Endothelial cell of umbilical vein (primary cell): ENCODE results near the gene PPTC7. TPM values are rescaled to one million over a fixed set of nuclear protein-coding genes. Genes with fewer than 3 reads are reported as not detected.

ENCODE experiments used
- BruUV-seq: library from RNA; stranded (reverse); fragments of 400-500 nt; replicated peaks from 2 replicates; lab custom pipeline; 2021; lab: Mats Ljungman, UMichigan
- CTCF ChIA-PET: fragments of 300-600, 350-600 bp; sonication (Branson Sonifier 250); formaldehyde crosslinking; loops from one replicate; lab custom pipeline; 2021; ENCODE audit warnings: antibody characterized with exemption, inconsistent platforms; lab: Charles Lee
- POLR2A ChIA-PET: fragments of 300-600, 350-600 bp; sonication (Branson Sonifier 250); formaldehyde crosslinking; loops from one replicate; lab custom pipeline; 2021; ENCODE audit warnings: antibody characterized with exemption, inconsistent platforms; lab: Charles Lee
- DNase-seq: peaks from one replicate; pipeline ENCODE4 v3.0.0-alpha.2; 2011; ENCODE audit warnings: low read depth, low spot score
- FAIRE-seq: peaks from 2 replicates; lab custom pipeline; 2011; peaks lifted over from hg19 to GRCh38; lab: Jason Lieb, UNC
- H2AFZ ChIP-seq: 2 replicates; pipeline ENCODE4 v1.6.0; 2012; ENCODE audit warnings: low read depth, low read length, control low read depth, inconsistent platforms
- H3K27ac ChIP-seq: 2 replicates; pipeline ENCODE4 v1.5.1; 2011; ENCODE audit warnings: low read depth, mild to moderate bottlenecking, control low read depth, low read length, moderate library complexity; ENCODE audit not compliant: insufficient read depth
- H3K27me3 ChIP-seq, 2 experiments: 2 replicates each; pipeline versions ENCODE4 v1.6.0 to v1.6.1; 2011; ENCODE audit warnings: low read length in 2 of 2, mixed read lengths in 1 of 2; ENCODE audit not compliant: control insufficient read depth in 2 of 2, insufficient read depth in 2 of 2
- H3K36me3 ChIP-seq, 2 experiments: 2 replicates in 1 of 2; 3 replicates in 1 of 2; pipeline ENCODE4 v1.5.1; 2011; ENCODE audit warnings: low read length in 2 of 2, mild to moderate bottlenecking in 1 of 2, moderate library complexity in 1 of 2; ENCODE audit not compliant: control insufficient read depth in 2 of 2, insufficient read depth in 2 of 2; ENCODE audit errors: extremely low read depth in 1 of 2
- H3K4me1 ChIP-seq: 3 replicates; pipeline ENCODE4 v1.5.1; 2011; ENCODE audit warnings: mild to moderate bottlenecking, low read length; ENCODE audit not compliant: control insufficient read depth, insufficient read depth; ENCODE audit errors: extremely low read depth
- H3K4me2 ChIP-seq: 2 replicates; pipeline ENCODE4 v1.6.1; 2011; ENCODE audit warnings: low read length, control low read depth, mixed read lengths; ENCODE audit not compliant: insufficient read depth
- H3K4me3 ChIP-seq, 3 experiments: fragments of 200-600 bp in 1 of 3; sonication (generic), shearing (Covaris generic) in 1 of 3; replicated peaks in 1 of 3; 2 replicates each; pipeline ENCODE4 v1.5.1; 2011 to 2016; ENCODE audit warnings: control low read depth in 3 of 3, low read length in 3 of 3, mild to moderate bottlenecking in 2 of 3, inconsistent platforms in 1 of 3, low read depth in 1 of 3, moderate library complexity in 1 of 3; ENCODE audit not compliant: insufficient read depth in 1 of 3
- H3K79me2 ChIP-seq: 2 replicates; pipeline ENCODE4 v1.6.0; 2012; ENCODE audit warnings: low read length, inconsistent platforms; ENCODE audit not compliant: control insufficient read depth, insufficient read depth
- H3K9ac ChIP-seq: replicated peaks from 2 replicates; pipeline ENCODE3; 2011; ENCODE audit warnings: low read length, control low read depth; ENCODE audit not compliant: insufficient read depth; ENCODE audit errors: extremely low read depth
- H3K9me1 ChIP-seq: replicated peaks from 3 replicates; pipeline ENCODE4 v1.6.0; 2011; ENCODE audit warnings: mild to moderate bottlenecking, low read length; ENCODE audit not compliant: control insufficient read depth, insufficient read depth; ENCODE audit errors: extremely low read depth
- H3K9me3 ChIP-seq: replicated peaks from 2 replicates; pipeline ENCODE4 v1.5.1; 2012; ENCODE audit warnings: low read length, inconsistent platforms; ENCODE audit not compliant: control insufficient read depth, insufficient read depth
- H4K20me1 ChIP-seq: replicated peaks from 2 replicates; pipeline ENCODE3; 2011; ENCODE audit warnings: mild to moderate bottlenecking, low read length; ENCODE audit not compliant: control insufficient read depth, insufficient read depth; ENCODE audit errors: extremely low read depth
- EZH2 ChIP-seq: IDR thresholded peaks from 2 replicates; pipeline ENCODE4 v1.6.1; 2012; ENCODE audit warnings: borderline replicate concordance, low read depth, mild to moderate bottlenecking, moderate library complexity, low read length, inconsistent platforms; ENCODE audit not compliant: severe bottlenecking
- FOS ChIP-seq: IDR thresholded peaks from 2 replicates; pipeline ENCODE4 v1.6.1; 2011; ENCODE audit warnings: mild to moderate bottlenecking, low read length, moderate library complexity, borderline replicate concordance; ENCODE audit not compliant: insufficient read depth
- GATA2 ChIP-seq: IDR thresholded peaks from 2 replicates; pipeline ENCODE4 v1.7.0; 2011; ENCODE audit warnings: low read depth, mild to moderate bottlenecking, moderate library complexity, mixed read lengths, low read length; ENCODE audit not compliant: insufficient read length, insufficient read depth
- JUN ChIP-seq: IDR thresholded peaks from 2 replicates; pipeline ENCODE4 v1.6.1; 2011; ENCODE audit warnings: borderline replicate concordance, low read depth; ENCODE audit not compliant: insufficient read length, insufficient read depth
- MAX ChIP-seq: IDR thresholded peaks from 2 replicates; pipeline ENCODE4 v1.6.1; 2011; ENCODE audit not compliant: insufficient read depth, insufficient read length
- MYC ChIP-seq: IDR thresholded peaks from one replicate; pipeline ENCODE4 v1.6.1; 2011; ENCODE audit warnings: mild to moderate bottlenecking, low read depth, low read length
- dilution Hi-C: fragments of 300-500 bp; cut with MboI; formaldehyde crosslinking; loops from one replicate; pipeline ENCODE4 v1.15.0; 2019; ENCODE audit warnings: low sequenced_read_pairs; ENCODE audit not compliant: extremely low pct_ligation_motif_present
- intact Hi-C: fragments of 100-400 bp; cut with micrococcal nuclease; formaldehyde crosslinking; loops from one replicate; pipeline ENCODE4 v1.10.0; 2022
- polyA plus RNA-seq, 4 experiments: library from polyadenylated mRNA; depleted of rRNA in 3 of 4; stranded (reverse) in 3 of 4; unstranded in 1 of 4; fragments of >200 nt; gene quantifications; 2 replicates each; pipeline versions ENCODE4 v1.2.1 to v1.2.3, GENCODE V29; 2011 to 2012; ENCODE audit warnings: missing spikeins in 1 of 4
- total RNA-seq: library from RNA; stranded (reverse); gene quantifications from 2 replicates; pipeline ENCODE4 v1.2.3, GENCODE V29; 2021

PPTC7 gene
- total and polyA plus RNA-seq, 2 donors (not counting 3 experiments of a cell fraction or from before 2014, with no cell fraction given) = 8.4 to 15.2 TPM

- Histone ChIP-seq H3K9me1 (no peaks in the 10 kb centered on the region), H2AFZ (no peak overlapping the region), H3K79me2 (no peaks in the 10 kb centered on the region), H3K4me1 (no peaks in the 10 kb centered on the region), H3K4me2 (no peak overlapping the region), H3K27ac (no peak overlapping the region), H3K9ac (no peak overlapping the region), H3K9me3 (no peaks in the 10 kb centered on the region), H3K27me3 (no peaks in the 10 kb centered on the region), H4K20me1 (no peaks in the 10 kb centered on the region), H3K4me3 (no peak overlapping the region), H3K36me3 (no peaks in the 10 kb centered on the region)
- ChIA-PET POLR2A (no interaction called here), CTCF (interaction anchor here (1.0 to 1.4 kb wide), 3 partner anchors 8 to 79 kb away, joined by 3 to 4 read pairs (median 3); no protein-coding TSS in a partner anchor)
- no peak for DNase-seq
- no TSS peak for BruUV-seq
- FAIRE-seq = no peak
- dilution Hi-C loops (no loop called here), intact Hi-C loops (no loop called here)
- TF ChIP-seq MYC (no peak), MAX (no peak)
These were observed 9.0 kb upstream of the PPTC7 start for GRCh38 chr12:110592078-110592477.

GRCh38 chr12:110591451-110592051 is 8.4 kb upstream of the PPTC7 start:
- no peaks in the 10 kb centered on the region for H3K79me2 ChIP-seq
- POLR2A ChIA-PET = no interaction called here
- no peaks in the 10 kb centered on the region for H3K36me3 ChIP-seq
- no peak overlapping the region for H3K4me3 ChIP-seq
- H3K9me3 ChIP-seq = no peaks in the 10 kb centered on the region
- no peaks in the 10 kb centered on the region for H4K20me1 ChIP-seq
- BruUV-seq = no TSS peak
- H3K4me1 ChIP-seq = no peaks in the 10 kb centered on the region
- CTCF ChIA-PET = interaction anchor here (1.1 to 1.4 kb wide), 2 partner anchors 9 to 40 kb away, joined by 3 to 4 read pairs; no protein-coding TSS in a partner anchor
- no peak overlapping the region for H3K27ac ChIP-seq
- no peak overlapping the region for H3K4me2 ChIP-seq
- no peak overlapping the region for H2AFZ ChIP-seq
- dilution Hi-C loops (no loop called here), intact Hi-C loops (no loop called here)
- DNase-seq = no peak
- H3K9ac ChIP-seq = no peak overlapping the region
- H3K27me3 ChIP-seq = no peaks in the 10 kb centered on the region
- FAIRE-seq = no peak
- TF ChIP-seq EZH2 (no peak), FOS (no peak), GATA2 (no peak), JUN (no peak), MYC (no peak), MAX (no peak)
- H3K9me1 ChIP-seq = no peaks in the 10 kb centered on the region
